ENCODE results near the gene ZNF70. TPM values are rescaled to one million over a fixed set of nuclear protein-coding genes. Genes with fewer than 3 reads are reported as not detected.

ZNF70 gene
- total RNA-seq, 1 donor from 2014 or later: 2.5 TPM

DNA sequence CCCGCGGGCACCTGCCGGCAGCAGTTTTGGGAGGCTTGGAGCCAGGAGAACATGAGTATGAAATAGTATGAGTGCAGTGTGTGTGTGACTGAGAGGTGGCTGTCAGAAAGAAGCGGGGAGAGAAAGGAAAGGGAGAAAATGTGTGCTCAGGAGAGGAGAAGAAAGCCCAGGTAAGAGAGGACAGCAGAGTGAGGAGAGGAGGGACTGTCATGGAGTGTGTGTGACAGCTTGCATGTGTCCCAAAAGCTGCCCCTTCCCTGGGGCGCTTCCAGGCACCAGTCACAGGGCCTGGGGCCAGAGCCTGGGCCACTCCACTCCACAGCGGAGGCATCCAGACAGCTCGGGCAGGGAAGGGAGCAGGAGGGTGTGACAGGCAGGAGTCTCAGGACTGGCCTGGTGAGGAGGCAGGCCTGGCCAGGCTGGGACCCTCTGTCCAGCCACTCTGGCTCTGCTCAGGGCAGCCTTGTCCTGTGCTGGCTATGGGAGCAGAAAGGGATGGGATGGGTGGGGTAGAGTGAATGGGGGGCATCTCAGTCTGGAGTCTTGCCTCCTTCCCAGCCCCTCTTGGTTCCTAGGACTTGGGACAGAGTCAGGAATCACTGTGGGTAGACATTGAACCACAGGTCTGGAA, 22.7 kb upstream of the ZNF70 start:
- intact Hi-C loops (cut with micrococcal nuclease): no loop called here
- Mint-ChIP-seq H3K4me1 (peaks cover 10% of the 10 kb centered on the region), H3K4me3 (peak overlapping the region; percentile 16), H3K27me3 (peaks cover 17% of the 10 kb centered on the region), H3K9me3 (no peaks in the 10 kb centered on the region), H3K36me3 (ENCODE audit: low read depth) (no peaks in the 10 kb centered on the region), H3K27ac (peak overlapping the region; percentile 4)
- DNase-seq: no peak

- peaks cover 12% of the 10 kb centered on the region for H3K4me1 Mint-ChIP-seq
- no peaks in the 10 kb centered on the region for H3K9me3 Mint-ChIP-seq
- peak; percentile 82 for DNase-seq
- H3K27me3 Mint-ChIP-seq: peaks cover 17% of the 10 kb centered on the region
- peak within 1 kb of the TSS; percentile 63 for H3K4me3 Mint-ChIP-seq
- intact Hi-C loops (cut with micrococcal nuclease): loop anchor here (1.0 kb wide), 1 partner anchor 13 kb away; the partner anchor contains the start of gene SMARCB1
- H3K36me3 Mint-ChIP-seq (ENCODE audit: low read depth): no peaks in the 10 kb centered on the region
- H3K27ac Mint-ChIP-seq: peak within 1 kb of the TSS; percentile 4
Measured at GRCh38 chr22:23772649-23773473, 21.9 kb upstream of the ZNF70 start, which contains the start of gene MMP11. TSS of gene MMP11 (plus strand) at chr22:23772849. CDS start at chr22:23772871, 22 bp downstream.

GRCh38 chr22:23772315-23772648, 21.4 kb upstream of the ZNF70 start:
- H3K27me3 Mint-ChIP-seq: peaks cover 17% of the 10 kb centered on the region
- intact Hi-C loops (cut with micrococcal nuclease): loop anchor here (1.0 kb wide), 1 partner anchor 14 kb away; the partner anchor contains the start of gene SMARCB1
- peak overlapping the region; percentile 63 for H3K4me3 Mint-ChIP-seq
- DNase-seq: no peak
- no peaks in the 10 kb centered on the region for H3K36me3 Mint-ChIP-seq (ENCODE audit: low read depth)
- H3K27ac Mint-ChIP-seq: no peak overlapping the region
- H3K4me1 Mint-ChIP-seq: peaks cover 12% of the 10 kb centered on the region
- no peaks in the 10 kb centered on the region for H3K9me3 Mint-ChIP-seq

DNA sequence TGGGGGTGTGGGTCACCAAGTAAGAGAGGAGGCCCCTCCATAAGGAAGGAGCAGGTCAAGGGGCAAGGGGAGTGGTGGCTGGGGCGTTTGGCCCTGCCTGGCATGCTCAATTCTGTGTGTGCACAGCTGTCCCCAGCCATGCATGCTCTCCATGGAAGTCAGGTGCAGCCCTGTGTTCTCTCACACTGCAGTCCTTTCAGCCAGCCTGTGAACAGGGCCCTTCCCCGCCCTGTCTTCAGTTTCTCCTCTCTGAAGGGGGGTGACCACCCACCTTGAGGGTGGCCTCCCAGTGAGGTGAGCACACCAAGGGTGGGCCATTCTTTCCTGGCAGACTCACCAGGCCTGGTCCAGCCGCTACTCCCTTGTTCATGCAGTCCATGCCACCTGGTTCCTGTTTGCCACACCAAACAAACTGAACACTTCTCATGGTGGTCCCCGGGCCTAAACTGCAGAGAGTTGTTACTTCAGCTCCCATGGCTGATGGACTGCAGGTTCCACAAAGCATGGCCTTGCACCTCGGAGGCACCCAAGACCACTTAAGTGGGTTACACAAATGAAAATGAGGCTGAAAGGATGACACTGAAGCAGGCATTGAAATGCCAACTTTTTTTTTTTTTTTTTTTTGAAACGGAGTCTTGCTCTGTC, 18.5 kb upstream of the ZNF70 start:
- H3K9me3 Mint-ChIP-seq: no peaks in the 10 kb centered on the region
- H3K27me3 Mint-ChIP-seq: peaks cover 12% of the 10 kb centered on the region
- intact Hi-C loops (cut with micrococcal nuclease): no loop called here
- H3K4me3 Mint-ChIP-seq: peak overlapping the region; percentile 87
- peaks cover 28% of the 10 kb centered on the region for H3K4me1 Mint-ChIP-seq
- DNase-seq: no peak
- no peak overlapping the region for H3K27ac Mint-ChIP-seq
- peaks cover 5% of the 10 kb centered on the region for H3K36me3 Mint-ChIP-seq (ENCODE audit: low read depth)

- no peaks in the 10 kb centered on the region for H3K9me3 Mint-ChIP-seq
- H3K36me3 Mint-ChIP-seq (ENCODE audit: low read depth): peaks cover 5% of the 10 kb centered on the region
- peak; percentile 95 for DNase-seq
- H3K27ac Mint-ChIP-seq: peak within 1 kb of the TSS; percentile 79
- intact Hi-C loops (cut with micrococcal nuclease): loop anchor here (1.0 to 2.0 kb wide), 3 partner anchors 19 to 126 kb away; partner anchors contain the start of genes DERL3 and MIF
- peak within 1 kb of the TSS; percentile 87 for H3K4me3 Mint-ChIP-seq
- H3K4me1 Mint-ChIP-seq: peaks cover 34% of the 10 kb centered on the region
- peaks cover 2% of the 10 kb centered on the region for H3K27me3 Mint-ChIP-seq
Measured at GRCh38 chr22:23767673-23768548, 17.0 kb upstream of the ZNF70 start, which contains the start of gene CHCHD10. TSS of gene CHCHD10 (minus strand) at chr22:23767972. CDS start at chr22:23767874, 98 bp downstream.

DNA sequence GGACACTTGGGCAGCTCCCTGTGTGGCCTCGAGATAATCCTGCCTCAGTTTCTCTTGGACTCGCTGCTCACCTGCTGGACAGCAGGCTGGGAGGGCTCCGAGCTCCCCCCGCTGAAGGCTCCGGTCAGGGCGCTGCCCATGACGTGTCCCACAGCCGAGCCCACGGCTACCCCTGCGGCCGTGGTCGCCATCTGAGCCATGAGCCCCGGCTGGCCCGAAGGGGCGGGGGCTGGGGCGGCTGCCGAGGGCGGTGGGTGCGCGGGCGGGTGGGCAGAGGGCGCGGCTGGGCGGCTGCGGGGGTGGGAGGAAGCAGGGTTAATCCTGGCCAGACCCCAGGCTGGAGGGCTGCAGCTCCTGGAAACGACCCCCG, 16.4 kb upstream of the ZNF70 start:
- Mint-ChIP-seq H3K36me3 (ENCODE audit: low read depth) (peaks cover 5% of the 10 kb centered on the region), H3K27me3 (peaks cover 2% of the 10 kb centered on the region), H3K4me3 (peak overlapping the region; percentile 87), H3K4me1 (peaks cover 38% of the 10 kb centered on the region), H3K27ac (peak overlapping the region; percentile 79), H3K9me3 (no peaks in the 10 kb centered on the region)
- DNase-seq: no peak
- intact Hi-C loops (cut with micrococcal nuclease): loop anchor here (1.0 to 2.0 kb wide), 3 partner anchors 20 to 127 kb away; partner anchors contain the start of genes DERL3 and MIF

GRCh38 chr22:23764899-23765881, 14.3 kb upstream of the ZNF70 start:
- H3K9me3 Mint-ChIP-seq: no peaks in the 10 kb centered on the region
- peaks cover 36% of the 10 kb centered on the region for H3K4me1 Mint-ChIP-seq
- DNase-seq: no peak
- intact Hi-C loops (cut with micrococcal nuclease): no loop called here
- H3K27me3 Mint-ChIP-seq: no peaks in the 10 kb centered on the region
- peaks cover 5% of the 10 kb centered on the region for H3K36me3 Mint-ChIP-seq (ENCODE audit: low read depth)
- peak overlapping the region; percentile 21 for H3K4me3 Mint-ChIP-seq
- H3K27ac Mint-ChIP-seq: peak overlapping the region; percentile 40

- no peak overlapping the region for H3K27ac Mint-ChIP-seq
- no peaks in the 10 kb centered on the region for H3K9me3 Mint-ChIP-seq
- DNase-seq: no peak
- H3K4me3 Mint-ChIP-seq: peak overlapping the region; percentile 73
- H3K4me1 Mint-ChIP-seq: peaks cover 36% of the 10 kb centered on the region
- no peaks in the 10 kb centered on the region for H3K27me3 Mint-ChIP-seq
- intact Hi-C loops (cut with micrococcal nuclease): no loop called here
- H3K36me3 Mint-ChIP-seq (ENCODE audit: low read depth): peaks cover 5% of the 10 kb centered on the region
Measured at GRCh38 chr22:23763954-23764353, 13.0 kb upstream of the ZNF70 start.

DNA sequence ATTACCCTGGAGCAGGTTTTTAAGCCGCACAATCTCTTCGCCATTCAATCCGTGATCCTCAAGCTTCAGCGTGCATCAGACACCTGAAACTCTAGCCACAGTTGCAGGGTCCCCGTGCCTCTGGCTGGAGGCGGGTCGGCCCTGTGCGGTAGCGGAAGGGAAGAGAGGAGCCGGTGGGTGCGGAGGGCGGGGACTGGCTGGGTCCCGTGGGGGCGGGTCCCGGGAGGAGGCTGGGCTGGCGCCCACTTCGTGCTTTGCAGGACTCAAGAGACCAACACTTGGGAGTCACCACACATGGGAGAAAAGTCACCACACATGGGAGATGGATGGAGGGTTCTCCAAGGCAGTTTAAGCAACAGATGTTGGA, 12.7 kb upstream of the ZNF70 start:
- H3K27me3 Mint-ChIP-seq: no peaks in the 10 kb centered on the region
- no peaks in the 10 kb centered on the region for H3K9me3 Mint-ChIP-seq
- peak; percentile 85 for DNase-seq
- peaks cover 5% of the 10 kb centered on the region for H3K36me3 Mint-ChIP-seq (ENCODE audit: low read depth)
- H3K4me3 Mint-ChIP-seq: peak overlapping the region; percentile 73
- peaks cover 36% of the 10 kb centered on the region for H3K4me1 Mint-ChIP-seq
- intact Hi-C loops (cut with micrococcal nuclease): no loop called here
- peak overlapping the region; percentile 56 for H3K27ac Mint-ChIP-seq

- Mint-ChIP-seq H3K9me3 (no peaks in the 10 kb centered on the region), H3K4me1 (peaks cover 35% of the 10 kb centered on the region), H3K36me3 (ENCODE audit: low read depth) (peaks cover 5% of the 10 kb centered on the region), H3K27ac (peak within 1 kb of the TSS; percentile 56), H3K27me3 (no peaks in the 10 kb centered on the region), H3K4me3 (peak within 1 kb of the TSS; percentile 73)
- DNase-seq: peak; percentile 73
- intact Hi-C loops (cut with micrococcal nuclease): no loop called here
Measured at GRCh38 chr22:23762842-23763578, 12.1 kb upstream of the ZNF70 start, which contains the start of gene C22orf15. TSS of gene C22orf15 (plus strand) at chr22:23762990. CDS start at chr22:23763307, 317 bp downstream.

GRCh38 chr22:23760056-23760455, 9.1 kb upstream of the ZNF70 start:
- intact Hi-C loops (cut with micrococcal nuclease): no loop called here
- Mint-ChIP-seq H3K36me3 (ENCODE audit: low read depth) (peaks cover 2% of the 10 kb centered on the region), H3K4me1 (peaks cover 22% of the 10 kb centered on the region), H3K9me3 (no peaks in the 10 kb centered on the region), H3K27me3 (peaks cover 1% of the 10 kb centered on the region), H3K27ac (no peak overlapping the region), H3K4me3 (no peak overlapping the region)
- no peak for DNase-seq

- peaks cover 18% of the 10 kb centered on the region for H3K4me1 Mint-ChIP-seq
- H3K27me3 Mint-ChIP-seq: peaks cover 1% of the 10 kb centered on the region
- no peaks in the 10 kb centered on the region for H3K9me3 Mint-ChIP-seq
- DNase-seq: no peak
- H3K27ac Mint-ChIP-seq: no peak overlapping the region
- no peaks in the 10 kb centered on the region for H3K36me3 Mint-ChIP-seq (ENCODE audit: low read depth)
- H3K4me3 Mint-ChIP-seq: no peak overlapping the region
- intact Hi-C loops (cut with micrococcal nuclease): no loop called here
Measured at GRCh38 chr22:23759566-23759965, 8.7 kb upstream of the ZNF70 start.

Measured in activated CD4-positive, alpha-beta T cell treated with anti-CD3 and anti-CD28 coated beads, Interleukin-2, amount 10 ng/mL, durations not matched to agents 24 days and 14 days (primary cell).